Endothelial cell of umbilical vein (primary cell): ENCODE data around the gene CFLAR. TPM values are rescaled to one million over a fixed set of nuclear protein-coding genes. Genes with fewer than 3 reads are reported as not detected.

ENCODE experiments used
- BruUV-seq: library from RNA; stranded (reverse); fragments of 400-500 nt; replicated peaks from 2 replicates; lab custom pipeline; 2021; lab: Mats Ljungman, UMichigan
- CTCF ChIA-PET: fragments of 300-600, 350-600 bp; sonication (Branson Sonifier 250); formaldehyde crosslinking; loops from one replicate; lab custom pipeline; 2021; ENCODE audit warnings: antibody characterized with exemption, inconsistent platforms; lab: Charles Lee
- POLR2A ChIA-PET: fragments of 300-600, 350-600 bp; sonication (Branson Sonifier 250); formaldehyde crosslinking; loops from one replicate; lab custom pipeline; 2021; ENCODE audit warnings: antibody characterized with exemption, inconsistent platforms; lab: Charles Lee
- DNase-seq: peaks from one replicate; pipeline ENCODE4 v3.0.0-alpha.2; 2011; ENCODE audit warnings: low read depth, low spot score
- FAIRE-seq: peaks from 2 replicates; lab custom pipeline; 2011; peaks lifted over from hg19 to GRCh38; lab: Jason Lieb, UNC
- H2AFZ ChIP-seq: 2 replicates; pipeline ENCODE4 v1.6.0; 2012; ENCODE audit warnings: low read depth, low read length, control low read depth, inconsistent platforms
- H3K27ac ChIP-seq: 2 replicates; pipeline ENCODE4 v1.5.1; 2011; ENCODE audit warnings: low read depth, mild to moderate bottlenecking, control low read depth, low read length, moderate library complexity; ENCODE audit not compliant: insufficient read depth
- H3K27me3 ChIP-seq, 2 experiments: 2 replicates each; pipeline versions ENCODE4 v1.6.0 to v1.6.1; 2011; ENCODE audit warnings: low read length in 2 of 2, mixed read lengths in 1 of 2; ENCODE audit not compliant: control insufficient read depth in 2 of 2, insufficient read depth in 2 of 2
- H3K36me3 ChIP-seq, 2 experiments: 2 replicates in 1 of 2; 3 replicates in 1 of 2; pipeline ENCODE4 v1.5.1; 2011; ENCODE audit warnings: low read length in 2 of 2, mild to moderate bottlenecking in 1 of 2, moderate library complexity in 1 of 2; ENCODE audit not compliant: control insufficient read depth in 2 of 2, insufficient read depth in 2 of 2; ENCODE audit errors: extremely low read depth in 1 of 2
- H3K4me1 ChIP-seq: 3 replicates; pipeline ENCODE4 v1.5.1; 2011; ENCODE audit warnings: mild to moderate bottlenecking, low read length; ENCODE audit not compliant: control insufficient read depth, insufficient read depth; ENCODE audit errors: extremely low read depth
- H3K4me2 ChIP-seq: 2 replicates; pipeline ENCODE4 v1.6.1; 2011; ENCODE audit warnings: low read length, control low read depth, mixed read lengths; ENCODE audit not compliant: insufficient read depth
- H3K4me3 ChIP-seq, 3 experiments: fragments of 200-600 bp in 1 of 3; sonication (generic), shearing (Covaris generic) in 1 of 3; replicated peaks in 1 of 3; 2 replicates each; pipeline ENCODE4 v1.5.1; 2011 to 2016; ENCODE audit warnings: control low read depth in 3 of 3, low read length in 3 of 3, mild to moderate bottlenecking in 2 of 3, inconsistent platforms in 1 of 3, low read depth in 1 of 3, moderate library complexity in 1 of 3; ENCODE audit not compliant: insufficient read depth in 1 of 3
- H3K79me2 ChIP-seq: 2 replicates; pipeline ENCODE4 v1.6.0; 2012; ENCODE audit warnings: low read length, inconsistent platforms; ENCODE audit not compliant: control insufficient read depth, insufficient read depth
- H3K9ac ChIP-seq: replicated peaks from 2 replicates; pipeline ENCODE3; 2011; ENCODE audit warnings: low read length, control low read depth; ENCODE audit not compliant: insufficient read depth; ENCODE audit errors: extremely low read depth
- H3K9me1 ChIP-seq: replicated peaks from 3 replicates; pipeline ENCODE4 v1.6.0; 2011; ENCODE audit warnings: mild to moderate bottlenecking, low read length; ENCODE audit not compliant: control insufficient read depth, insufficient read depth; ENCODE audit errors: extremely low read depth
- H3K9me3 ChIP-seq: replicated peaks from 2 replicates; pipeline ENCODE4 v1.5.1; 2012; ENCODE audit warnings: low read length, inconsistent platforms; ENCODE audit not compliant: control insufficient read depth, insufficient read depth
- H4K20me1 ChIP-seq: replicated peaks from 2 replicates; pipeline ENCODE3; 2011; ENCODE audit warnings: mild to moderate bottlenecking, low read length; ENCODE audit not compliant: control insufficient read depth, insufficient read depth; ENCODE audit errors: extremely low read depth
- EZH2 ChIP-seq: IDR thresholded peaks from 2 replicates; pipeline ENCODE4 v1.6.1; 2012; ENCODE audit warnings: borderline replicate concordance, low read depth, mild to moderate bottlenecking, moderate library complexity, low read length, inconsistent platforms; ENCODE audit not compliant: severe bottlenecking
- JUN ChIP-seq: IDR thresholded peaks from 2 replicates; pipeline ENCODE4 v1.6.1; 2011; ENCODE audit warnings: borderline replicate concordance, low read depth; ENCODE audit not compliant: insufficient read length, insufficient read depth
- MYC ChIP-seq: IDR thresholded peaks from one replicate; pipeline ENCODE4 v1.6.1; 2011; ENCODE audit warnings: mild to moderate bottlenecking, low read depth, low read length
- POLR2A ChIP-seq: IDR thresholded peaks from 2 replicates; pipeline ENCODE4 v1.6.1; 2012; ENCODE audit warnings: low read depth, mild to moderate bottlenecking, control low read depth, low read length
- POLR2AphosphoS5 ChIP-seq: IDR thresholded peaks from 2 replicates; pipeline ENCODE4 v1.6.1; 2012; ENCODE audit warnings: low read depth, mild to moderate bottlenecking, control low read depth, low read length, moderate library complexity; ENCODE audit not compliant: insufficient read depth
- dilution Hi-C: fragments of 300-500 bp; cut with MboI; formaldehyde crosslinking; loops from one replicate; pipeline ENCODE4 v1.15.0; 2019; ENCODE audit warnings: low sequenced_read_pairs; ENCODE audit not compliant: extremely low pct_ligation_motif_present
- intact Hi-C: fragments of 100-400 bp; cut with micrococcal nuclease; formaldehyde crosslinking; loops from one replicate; pipeline ENCODE4 v1.10.0; 2022
- polyA plus RNA-seq, 4 experiments: library from polyadenylated mRNA; depleted of rRNA in 3 of 4; stranded (reverse) in 3 of 4; unstranded in 1 of 4; fragments of >200 nt; gene quantifications; 2 replicates each; pipeline versions ENCODE4 v1.2.1 to v1.2.3, GENCODE V29; 2011 to 2012; ENCODE audit warnings: missing spikeins in 1 of 4
- total RNA-seq: library from RNA; stranded (reverse); gene quantifications from 2 replicates; pipeline ENCODE4 v1.2.3, GENCODE V29; 2021
- TF ChIP-seq, protein P1 (sequence below): IDR thresholded peaks from 2 replicates; pipeline ENCODE4 v1.6.1; 2011; ENCODE audit not compliant: insufficient read depth, insufficient read length
- TF ChIP-seq, protein P2 (sequence below), 2 donors: IDR thresholded peaks; 1 replicate in 1 of 2; 2 replicates in 1 of 2; pipeline ENCODE4 v1.5.1; 2011; ENCODE audit warnings: low read length in 2 of 2, mild to moderate bottlenecking in 2 of 2, moderate library complexity in 2 of 2, control low read depth in 1 of 2, inconsistent platforms in 1 of 2, low read depth in 1 of 2; ENCODE audit not compliant: insufficient read depth in 1 of 2; ENCODE audit errors: extremely low read depth in 1 of 2

Gene CFLAR
- total and polyA plus RNA-seq, 2 donors (not counting 3 experiments of a cell fraction or from before 2014, with no cell fraction given): 104 to 260 TPM

DNA sequence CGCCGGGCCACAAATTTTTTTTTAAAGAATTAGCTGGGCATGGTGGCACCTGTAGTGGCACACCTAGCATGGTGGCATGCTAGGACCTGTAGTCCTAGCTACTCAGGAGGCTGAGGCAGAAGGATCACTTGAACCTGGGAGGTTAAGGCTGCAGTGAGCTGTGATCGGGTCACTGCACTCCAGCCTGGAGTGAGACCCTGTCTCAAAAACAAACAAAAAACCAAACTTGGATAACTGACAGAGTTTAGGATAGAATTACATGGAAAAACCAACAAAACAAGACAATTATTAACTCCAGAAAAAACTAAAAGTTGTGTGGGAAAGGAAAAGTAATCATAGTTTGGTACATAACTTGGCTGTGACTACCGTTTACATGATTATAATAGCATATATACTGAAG is 1.6 kb upstream of the CFLAR start:
- Histone ChIP-seq H2AFZ (no peak overlapping the region), H3K9ac (no peak overlapping the region), H3K9me1 (no peaks in the 10 kb centered on the region), H4K20me1 (no peaks in the 10 kb centered on the region), H3K4me3 (peak overlapping the region in 1 of 3 experiments; percentile 12), H3K9me3 (no peaks in the 10 kb centered on the region), H3K79me2 (peaks cover 16% of the 10 kb centered on the region), H3K27me3 (no peaks in the 10 kb centered on the region), H3K36me3 (no peaks in the 10 kb centered on the region), H3K27ac (no peak overlapping the region), H3K4me2 (peak overlapping the region; percentile 16), H3K4me1 (peaks cover 31% of the 10 kb centered on the region)
- CTCF ChIA-PET: interaction anchor here (0.6 to 5.4 kb wide), 6 partner anchors 13 to 213 kb away, joined by 3 to 140 read pairs (median 4); no protein-coding TSS in a partner anchor
- FAIRE-seq (peak; percentile 8), DNase-seq (peak; percentile 16)
- POLR2A ChIA-PET: interaction anchor here (1.2 kb wide), 1 partner anchor 44 kb away, joined by 3 read pairs; no protein-coding TSS in a partner anchor
- intact Hi-C loops (no loop called here), dilution Hi-C loops (no loop called here)
- TF ChIP-seq POLR2A (no peak), EZH2 (no peak), MYC (no peak), POLR2AphosphoS5 (no peak), JUN (no peak)
- TF ChIP-seq, protein P1, sequence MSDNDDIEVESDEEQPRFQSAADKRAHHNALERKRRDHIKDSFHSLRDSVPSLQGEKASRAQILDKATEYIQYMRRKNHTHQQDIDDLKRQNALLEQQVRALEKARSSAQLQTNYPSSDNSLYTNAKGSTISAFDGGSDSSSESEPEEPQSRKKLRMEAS: no peak
- TF ChIP-seq, protein P2, sequence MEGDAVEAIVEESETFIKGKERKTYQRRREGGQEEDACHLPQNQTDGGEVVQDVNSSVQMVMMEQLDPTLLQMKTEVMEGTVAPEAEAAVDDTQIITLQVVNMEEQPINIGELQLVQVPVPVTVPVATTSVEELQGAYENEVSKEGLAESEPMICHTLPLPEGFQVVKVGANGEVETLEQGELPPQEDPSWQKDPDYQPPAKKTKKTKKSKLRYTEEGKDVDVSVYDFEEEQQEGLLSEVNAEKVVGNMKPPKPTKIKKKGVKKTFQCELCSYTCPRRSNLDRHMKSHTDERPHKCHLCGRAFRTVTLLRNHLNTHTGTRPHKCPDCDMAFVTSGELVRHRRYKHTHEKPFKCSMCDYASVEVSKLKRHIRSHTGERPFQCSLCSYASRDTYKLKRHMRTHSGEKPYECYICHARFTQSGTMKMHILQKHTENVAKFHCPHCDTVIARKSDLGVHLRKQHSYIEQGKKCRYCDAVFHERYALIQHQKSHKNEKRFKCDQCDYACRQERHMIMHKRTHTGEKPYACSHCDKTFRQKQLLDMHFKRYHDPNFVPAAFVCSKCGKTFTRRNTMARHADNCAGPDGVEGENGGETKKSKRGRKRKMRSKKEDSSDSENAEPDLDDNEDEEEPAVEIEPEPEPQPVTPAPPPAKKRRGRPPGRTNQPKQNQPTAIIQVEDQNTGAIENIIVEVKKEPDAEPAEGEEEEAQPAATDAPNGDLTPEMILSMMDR (IDR thresholded peaks at IDR 0.05; ENCODE audit: extremely low read depth in 1 of 2, insufficient read depth in 1 of 2, low read depth in 1 of 2, low read length in 2 of 2): no peak
- no TSS peak for BruUV-seq
